Measurements from ENCODE around the gene MAN2B2.

The MAN2B2 gene

DNA sequence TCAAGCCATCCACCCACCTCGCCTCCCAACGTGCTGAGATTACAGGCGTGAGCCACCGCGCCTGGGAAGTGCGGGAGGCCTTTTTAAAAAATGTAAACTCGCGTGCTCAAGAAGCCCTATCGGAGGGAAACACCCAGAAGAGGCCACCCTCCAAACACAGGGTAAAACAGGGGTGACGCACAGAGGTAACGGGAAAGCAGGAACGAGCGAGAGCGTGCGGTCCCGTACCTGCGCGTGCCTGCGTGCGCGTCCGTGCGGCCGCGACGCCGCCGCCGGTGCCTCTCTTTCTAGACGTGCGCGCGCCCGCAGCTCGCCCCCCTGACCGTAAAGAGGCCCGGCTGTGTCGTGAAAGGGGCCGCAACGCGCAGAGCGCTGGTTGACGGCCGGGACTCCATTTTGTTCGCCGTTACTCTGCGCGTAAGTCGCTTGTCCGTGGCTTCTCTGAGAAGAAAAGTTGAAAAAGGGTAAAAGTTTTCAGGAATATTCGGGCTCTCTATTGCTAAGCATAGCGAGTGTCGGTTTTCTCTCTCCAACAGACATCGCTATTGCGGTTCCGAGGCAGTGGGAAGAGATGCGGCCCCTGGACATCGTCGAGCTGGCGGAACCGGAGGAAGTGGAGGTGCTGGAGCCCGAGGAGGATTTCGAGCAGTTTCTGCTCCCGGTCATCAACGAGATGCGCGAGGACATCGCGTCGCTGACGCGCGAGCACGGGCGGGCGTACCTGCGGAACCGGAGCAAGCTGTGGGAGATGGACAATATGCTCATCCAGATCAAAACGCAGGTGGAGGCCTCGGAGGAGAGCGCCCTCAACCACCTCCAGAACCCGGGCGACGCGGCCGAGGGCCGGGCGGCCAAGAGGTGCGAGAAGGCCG lies 65.5 kb downstream of the MAN2B2 start, which contains the start of gene MRFAP1:
Gene MRFAP1, plus strand, starts transcription at position 394 of the 872 bp plus-strand sequence. Its CDS starts 178 bp downstream, at position 572.
- H3K4me3 ChIP-seq (ENCODE audit: low read depth, low read length), result peak within 1 kb of the TSS; percentile 98
- peak; percentile 82 for DNase-seq (ENCODE audit: low read depth)
- TF ChIP-seq, protein P1, sequence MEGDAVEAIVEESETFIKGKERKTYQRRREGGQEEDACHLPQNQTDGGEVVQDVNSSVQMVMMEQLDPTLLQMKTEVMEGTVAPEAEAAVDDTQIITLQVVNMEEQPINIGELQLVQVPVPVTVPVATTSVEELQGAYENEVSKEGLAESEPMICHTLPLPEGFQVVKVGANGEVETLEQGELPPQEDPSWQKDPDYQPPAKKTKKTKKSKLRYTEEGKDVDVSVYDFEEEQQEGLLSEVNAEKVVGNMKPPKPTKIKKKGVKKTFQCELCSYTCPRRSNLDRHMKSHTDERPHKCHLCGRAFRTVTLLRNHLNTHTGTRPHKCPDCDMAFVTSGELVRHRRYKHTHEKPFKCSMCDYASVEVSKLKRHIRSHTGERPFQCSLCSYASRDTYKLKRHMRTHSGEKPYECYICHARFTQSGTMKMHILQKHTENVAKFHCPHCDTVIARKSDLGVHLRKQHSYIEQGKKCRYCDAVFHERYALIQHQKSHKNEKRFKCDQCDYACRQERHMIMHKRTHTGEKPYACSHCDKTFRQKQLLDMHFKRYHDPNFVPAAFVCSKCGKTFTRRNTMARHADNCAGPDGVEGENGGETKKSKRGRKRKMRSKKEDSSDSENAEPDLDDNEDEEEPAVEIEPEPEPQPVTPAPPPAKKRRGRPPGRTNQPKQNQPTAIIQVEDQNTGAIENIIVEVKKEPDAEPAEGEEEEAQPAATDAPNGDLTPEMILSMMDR (IDR thresholded peaks at IDR 0.05; ENCODE audit: low read depth, low read length, missing control alignments), result no peak

GRCh38 chr4:6641164-6641970 lies 66.4 kb downstream of the MAN2B2 start:
- TF ChIP-seq, protein P1 (IDR thresholded peaks at IDR 0.05; ENCODE audit: low read depth, low read length, missing control alignments), result no peak
- DNase-seq (ENCODE audit: low read depth), result no peak
- H3K4me3 ChIP-seq (ENCODE audit: low read depth, low read length), result peak overlapping the region; percentile 98

DNA sequence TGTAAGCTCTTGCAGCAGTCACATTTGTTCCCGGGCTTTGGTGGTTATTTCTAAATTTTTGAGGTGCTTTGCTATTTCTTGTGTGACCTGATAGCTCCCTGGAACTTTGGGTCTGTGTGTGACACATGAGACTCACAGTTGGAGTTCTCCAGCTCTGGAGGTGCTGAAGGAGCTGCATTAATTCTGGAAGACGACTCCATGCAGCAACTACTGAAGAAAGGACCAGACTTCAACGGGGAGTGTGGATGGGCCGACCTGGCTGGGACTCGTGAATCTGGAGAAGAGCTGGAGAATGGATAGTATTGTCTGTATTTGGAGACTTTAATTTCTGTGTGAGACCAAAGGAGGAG lies 67.0 kb downstream of the MAN2B2 start:
- DNase-seq (ENCODE audit: low read depth), result no peak
- H3K4me3 ChIP-seq (ENCODE audit: low read depth, low read length), result peak overlapping the region; percentile 98
- TF ChIP-seq, protein P1 (IDR thresholded peaks at IDR 0.05; ENCODE audit: low read depth, low read length, missing control alignments), result no peak

- TF ChIP-seq, protein P1 (IDR thresholded peaks at IDR 0.05; ENCODE audit: low read depth, low read length, missing control alignments), result no peak
- H3K4me3 ChIP-seq (ENCODE audit: low read depth, low read length), result no peak overlapping the region
- DNase-seq (ENCODE audit: low read depth), result no peak
Measured at GRCh38 chr4:6643141-6643847, 68.3 kb downstream of the MAN2B2 start.

DNA sequence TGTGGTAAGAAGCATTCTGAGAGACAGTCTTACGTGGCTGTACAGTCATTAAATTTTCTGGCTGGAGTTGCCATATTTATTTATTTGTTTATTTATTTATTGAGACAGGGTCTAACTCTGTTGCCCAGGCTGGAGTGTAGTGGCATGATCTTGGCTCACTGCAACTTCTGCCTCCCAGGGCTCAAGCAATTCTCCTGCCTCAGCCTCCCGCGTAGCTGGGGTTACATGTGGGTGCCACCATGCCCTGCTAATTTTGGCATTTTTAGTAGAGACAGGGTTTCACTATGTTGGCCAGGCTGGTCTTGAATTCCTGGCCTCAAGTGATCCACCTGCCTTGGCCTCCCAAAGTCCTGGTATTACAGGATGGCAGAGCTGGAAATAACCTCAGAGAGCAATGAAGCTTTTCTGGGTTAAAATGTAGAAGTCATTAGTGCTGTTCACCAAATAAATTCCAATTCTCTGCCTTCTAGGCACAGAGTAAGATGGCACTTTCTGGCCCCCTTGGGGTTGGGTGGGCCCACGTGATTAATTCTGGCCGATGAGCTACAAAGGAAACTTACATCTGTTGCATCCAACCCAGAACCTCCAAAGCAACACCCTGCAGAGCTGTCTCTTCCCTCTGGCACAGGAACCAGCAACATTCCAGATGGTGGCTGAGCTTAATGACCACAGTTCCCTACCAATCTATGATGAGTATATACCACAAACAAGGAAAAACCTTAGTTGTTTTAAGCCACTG lies 70.0 kb downstream of the MAN2B2 start:
- no peak for DNase-seq (ENCODE audit: low read depth)
- no peak overlapping the region for H3K4me3 ChIP-seq (ENCODE audit: low read depth, low read length)
- TF ChIP-seq, protein P1 (IDR thresholded peaks at IDR 0.05; ENCODE audit: low read depth, low read length, missing control alignments), result no peak

DNA sequence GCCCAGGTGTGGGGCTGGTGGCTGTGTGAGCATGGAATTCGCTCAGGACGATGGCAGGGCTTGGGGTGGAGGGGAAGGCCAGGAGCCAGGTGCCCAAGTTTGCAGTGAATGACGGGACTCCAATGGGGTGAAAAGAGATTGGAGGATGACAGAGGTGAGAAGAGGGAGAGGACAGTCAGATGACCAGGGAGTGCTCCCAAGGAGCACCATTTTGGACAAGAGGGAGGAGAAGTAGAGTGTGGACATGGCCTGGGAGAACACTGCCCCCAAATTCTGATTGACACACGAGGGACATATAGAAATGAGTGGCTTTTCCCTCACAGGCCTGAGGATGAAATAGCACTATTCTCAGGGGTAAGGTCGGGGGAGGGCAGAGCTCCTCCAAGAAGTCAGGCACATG lies 72.2 kb downstream of the MAN2B2 start:
- TF ChIP-seq, protein P1 (IDR thresholded peaks at IDR 0.05; ENCODE audit: low read depth, low read length, missing control alignments), result no peak
- no peak for DNase-seq (ENCODE audit: low read depth)

More for the DNA sequence above, 72.2 kb downstream of the MAN2B2 start:
- H3K4me3 ChIP-seq (ENCODE audit: low read depth, low read length), result no peak overlapping the region

Measured in GM12864 (cell line).